ENCODE data around the gene ELOA. TPM values are rescaled to one million over a fixed set of nuclear protein-coding genes. Genes with fewer than 3 reads are reported as not detected.

ELOA gene
- total RNA-seq, result 10 to 100 TPM; 30.3 to 31.0 TPM
- 10 to 100 TPM; 11.8 to 14.0 TPM for polyA plus RNA-seq
- long read RNA-seq, donor 1, full-length matches to known transcripts, result 8 of 70 reads
- long read RNA-seq, donor 1, partial matches to known transcripts, result 48 of 70 reads
- long read RNA-seq, donor 1, other reads (novel, unspliced or antisense), result 14 of 70 reads
- long read RNA-seq, donor 2, full-length matches to known transcripts, result 8 of 16 reads
- long read RNA-seq, donor 2, partial matches to known transcripts, result 7 of 16 reads
- long read RNA-seq, donor 2, other reads (novel, unspliced or antisense), result 1 of 16 reads

DNA sequence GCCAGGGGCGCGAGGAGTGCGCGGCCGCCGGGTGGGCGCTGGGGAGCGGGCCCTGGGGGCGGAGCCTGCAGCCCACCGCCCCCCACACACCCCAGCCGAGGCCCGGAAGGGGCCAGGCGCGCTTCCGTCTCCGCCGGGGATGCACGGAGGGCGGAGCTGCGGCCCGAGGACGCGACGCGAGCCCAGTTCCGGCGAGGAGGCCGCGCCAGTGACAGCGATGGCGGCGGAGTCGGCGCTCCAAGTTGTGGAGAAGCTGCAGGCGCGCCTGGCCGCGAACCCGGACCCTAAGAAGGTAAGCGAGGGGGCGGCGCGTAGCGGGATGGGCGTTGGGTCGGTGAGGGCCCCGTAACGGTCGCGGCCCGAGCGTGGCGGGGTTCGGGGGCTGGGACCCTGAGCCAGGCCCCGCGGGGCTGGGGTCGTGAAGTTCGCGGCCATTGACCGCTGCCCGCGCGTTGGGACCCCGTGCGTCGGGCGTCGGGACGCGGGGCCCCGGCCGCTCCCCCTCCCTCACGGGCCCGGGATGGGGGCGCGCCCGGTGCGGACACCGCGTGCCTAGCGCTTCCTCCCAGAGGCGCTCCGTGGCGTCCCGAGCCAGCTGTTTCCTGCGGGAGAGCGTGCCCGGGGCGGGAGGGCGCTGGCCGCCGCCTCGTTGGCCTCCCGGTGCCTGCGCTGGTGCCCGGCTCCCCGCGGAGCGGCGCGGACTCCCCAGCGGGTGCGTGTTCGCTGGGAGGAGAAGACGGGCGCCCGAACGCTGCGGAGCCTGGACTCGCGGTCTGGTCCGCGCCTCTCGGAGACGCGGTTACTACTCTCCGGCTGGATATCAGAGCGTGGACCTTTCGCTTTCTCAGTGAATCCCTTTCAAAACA is at the start of gene ELOA:
TSS of gene ELOA (plus strand) at position 185 of the 866 bp plus-strand sequence. CDS start at position 218, 33 bp downstream.
- intact Hi-C loops (cut with DNase I), result loop anchor here in 1 of 2 donors (5.0 kb wide), 1 partner anchor 51 kb away; the partner anchor contains the start of gene RPL11
- Histone ChIP-seq H3K27ac (ENCODE audit: low read depth in 1 of 2, low read length in 2 of 2) (peak within 1 kb of the TSS; percentile 53 to 78), H3K36me3 (ENCODE audit: control insufficient read depth in 1 of 2, insufficient read depth in 2 of 2, low read length in 1 of 2) (no peaks in the 10 kb centered on the region), H3K4me3 (ENCODE audit: low read length in 2 of 2) (peak within 1 kb of the TSS; percentile 85 to 87), H3K4me1 (ENCODE audit: control insufficient read depth in 1 of 2, insufficient read depth in 2 of 2, low read length in 2 of 2) (peaks cover 2 to 3% of the 10 kb centered on the region in 2 donors), H3K9me3 (ENCODE audit: control insufficient read depth, low read length) (no peaks in the 10 kb centered on the region), H3K27me3 (ENCODE audit: control insufficient read depth in 1 of 2, insufficient read depth in 2 of 2, low read length in 1 of 2) (no peaks in the 10 kb centered on the region)
- ATAC-seq (ENCODE audit: low FRiP score) (peak; percentile 93), DNase-seq (peak; percentile 83 to 91)
- WGBS, 2 donors, result 0% methylated on average over 69 to 119 of the region's 119 CpGs

DNA sequence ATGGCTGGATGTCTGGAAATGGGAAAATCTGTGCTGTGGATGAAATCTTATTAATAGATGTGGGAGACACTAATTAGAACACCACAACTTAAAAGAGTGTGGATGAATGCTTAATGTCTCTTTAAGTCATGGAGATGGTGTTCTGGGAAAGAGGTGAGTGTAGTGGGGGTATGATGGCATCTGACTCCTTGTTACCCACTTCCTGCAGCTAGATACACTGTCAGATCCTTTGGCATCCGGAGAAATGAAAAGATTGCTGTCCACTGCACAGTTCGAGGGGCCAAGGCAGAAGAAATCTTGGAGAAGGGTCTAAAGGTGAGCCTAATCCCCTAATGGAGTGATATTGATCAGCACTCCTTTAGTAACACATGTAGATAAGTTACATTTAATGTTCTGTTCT is 49.7 kb upstream of the ELOA start:
- no peaks in the 10 kb centered on the region for H3K27me3 ChIP-seq (ENCODE audit: control insufficient read depth in 1 of 2, insufficient read depth in 2 of 2, low read length in 1 of 2)
- 76 to 80% methylated on average over 2 of the region's 2 CpGs for WGBS, 2 donors
- no peak overlapping the region for H3K4me3 ChIP-seq (ENCODE audit: low read length in 2 of 2)
- no peak overlapping the region for H3K27ac ChIP-seq (ENCODE audit: low read depth in 1 of 2, low read length in 2 of 2)
- H3K36me3 ChIP-seq (ENCODE audit: control insufficient read depth in 1 of 2, insufficient read depth in 2 of 2, low read length in 1 of 2), result peaks cover 0 to 3% of the 10 kb centered on the region in 2 donors
- H3K4me1 ChIP-seq (ENCODE audit: control insufficient read depth in 1 of 2, insufficient read depth in 2 of 2, low read length in 2 of 2), result peaks cover 0 to 3% of the 10 kb centered on the region in 2 donors
- H3K9me3 ChIP-seq (ENCODE audit: control insufficient read depth, low read length), result no peaks in the 10 kb centered on the region
- intact Hi-C loops (cut with DNase I), result loop anchor here in 1 of 2 donors (5.0 kb wide), 1 partner anchor 49 kb away; the partner anchor contains the start of gene ELOA
- DNase-seq (no peak), ATAC-seq (ENCODE audit: low FRiP score) (no peak)

DNA sequence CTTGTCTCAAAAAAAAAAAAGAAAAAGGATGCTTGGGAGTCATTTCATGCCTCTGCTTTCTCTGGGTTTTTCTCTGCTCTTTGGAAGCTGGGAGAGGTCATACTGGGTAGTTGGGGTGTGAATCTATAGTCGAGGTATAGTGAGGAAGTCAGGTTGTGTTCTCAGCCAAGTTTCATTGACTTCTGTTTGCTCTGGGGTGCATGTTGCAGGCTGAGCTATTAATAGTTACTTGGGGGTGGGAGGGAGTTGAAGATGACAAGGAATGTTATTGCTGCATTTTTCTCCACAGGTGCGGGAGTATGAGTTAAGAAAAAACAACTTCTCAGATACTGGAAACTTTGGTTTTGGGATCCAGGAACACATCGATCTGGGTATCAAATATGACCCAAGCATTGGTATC is 48.9 kb upstream of the ELOA start:
- DNase-seq (no peak), ATAC-seq (ENCODE audit: low FRiP score) (no peak)
- H3K27me3 ChIP-seq (ENCODE audit: control insufficient read depth in 1 of 2, insufficient read depth in 2 of 2, low read length in 1 of 2), result no peaks in the 10 kb centered on the region
- no peaks in the 10 kb centered on the region for H3K9me3 ChIP-seq (ENCODE audit: control insufficient read depth, low read length)
- H3K27ac ChIP-seq (ENCODE audit: low read depth in 1 of 2, low read length in 2 of 2), result no peak overlapping the region
- intact Hi-C loops (cut with DNase I), result loop anchor here in 1 of 2 donors (5.0 kb wide), 1 partner anchor 48 kb away; the partner anchor contains the start of gene ELOA
- WGBS, 2 donors, result 56% methylated on average over 3 of the region's 3 CpGs
- H3K4me3 ChIP-seq (ENCODE audit: low read length in 2 of 2), result no peak overlapping the region
- H3K36me3 ChIP-seq (ENCODE audit: control insufficient read depth in 1 of 2, insufficient read depth in 2 of 2, low read length in 1 of 2), result peaks cover 0 to 3% of the 10 kb centered on the region in 2 donors
- peaks cover 0 to 3% of the 10 kb centered on the region in 2 donors for H3K4me1 ChIP-seq (ENCODE audit: control insufficient read depth in 1 of 2, insufficient read depth in 2 of 2, low read length in 2 of 2)

- H3K36me3 ChIP-seq (ENCODE audit: control insufficient read depth in 1 of 2, insufficient read depth in 2 of 2, low read length in 1 of 2), result peaks cover 0 to 7% of the 10 kb centered on the region in 2 donors
These were observed 47.6 kb upstream of the ELOA start for GRCh38 chr1:23695667-23696066.

GRCh38 chr1:23696335-23696989 is 46.8 kb upstream of the ELOA start:
- intact Hi-C loops (cut with DNase I), result no loop called here
- peaks cover 0 to 3% of the 10 kb centered on the region in 2 donors for H3K4me1 ChIP-seq (ENCODE audit: control insufficient read depth in 1 of 2, insufficient read depth in 2 of 2, low read length in 2 of 2)
- ATAC-seq (ENCODE audit: low FRiP score) (no peak), DNase-seq (no peak)
- peaks cover 4 to 7% of the 10 kb centered on the region in 2 donors for H3K36me3 ChIP-seq (ENCODE audit: control insufficient read depth in 1 of 2, insufficient read depth in 2 of 2, low read length in 1 of 2)
- H3K4me3 ChIP-seq (ENCODE audit: low read length in 2 of 2), result no peak overlapping the region
- WGBS, 2 donors, result 51 to 58% methylated on average over 6 of the region's 6 CpGs
- no peaks in the 10 kb centered on the region for H3K27me3 ChIP-seq (ENCODE audit: control insufficient read depth in 1 of 2, insufficient read depth in 2 of 2, low read length in 1 of 2)
- no peak overlapping the region for H3K27ac ChIP-seq (ENCODE audit: low read depth in 1 of 2, low read length in 2 of 2)
- H3K9me3 ChIP-seq (ENCODE audit: control insufficient read depth, low read length), result no peaks in the 10 kb centered on the region

More at GRCh38 chr1:23695667-23696066, 47.6 kb upstream of the ELOA start:
- intact Hi-C loops (cut with DNase I), result no loop called here
- no peaks in the 10 kb centered on the region for H3K27me3 ChIP-seq (ENCODE audit: control insufficient read depth in 1 of 2, insufficient read depth in 2 of 2, low read length in 1 of 2)
- peaks cover 0 to 3% of the 10 kb centered on the region in 2 donors for H3K4me1 ChIP-seq (ENCODE audit: control insufficient read depth in 1 of 2, insufficient read depth in 2 of 2, low read length in 2 of 2)
- H3K9me3 ChIP-seq (ENCODE audit: control insufficient read depth, low read length), result no peaks in the 10 kb centered on the region
- ATAC-seq (ENCODE audit: low FRiP score) (no peak), DNase-seq (no peak)
- no peak overlapping the region for H3K4me3 ChIP-seq (ENCODE audit: low read length in 2 of 2)
- WGBS, 2 donors, result 96 to 99% methylated on average over 3 of the region's 3 CpGs
- no peak overlapping the region for H3K27ac ChIP-seq (ENCODE audit: low read depth in 1 of 2, low read length in 2 of 2)

GRCh38 chr1:23698466-23698865 is 44.8 kb upstream of the ELOA start:
- Histone ChIP-seq H3K4me1 (ENCODE audit: control insufficient read depth in 1 of 2, insufficient read depth in 2 of 2, low read length in 2 of 2) (no peaks in the 10 kb centered on the region), H3K27me3 (ENCODE audit: control insufficient read depth in 1 of 2, insufficient read depth in 2 of 2, low read length in 1 of 2) (no peaks in the 10 kb centered on the region), H3K27ac (ENCODE audit: low read depth in 1 of 2, low read length in 2 of 2) (no peak overlapping the region), H3K4me3 (ENCODE audit: low read length in 2 of 2) (no peak overlapping the region), H3K36me3 (ENCODE audit: control insufficient read depth in 1 of 2, insufficient read depth in 2 of 2, low read length in 1 of 2) (peaks cover 4 to 7% of the 10 kb centered on the region in 2 donors), H3K9me3 (ENCODE audit: control insufficient read depth, low read length) (no peaks in the 10 kb centered on the region)
- ATAC-seq (ENCODE audit: low FRiP score) (no peak), DNase-seq (no peak)
- 62 to 72% methylated on average over 5 of the region's 5 CpGs for WGBS, 2 donors
- intact Hi-C loops (cut with DNase I), result no loop called here

DNA sequence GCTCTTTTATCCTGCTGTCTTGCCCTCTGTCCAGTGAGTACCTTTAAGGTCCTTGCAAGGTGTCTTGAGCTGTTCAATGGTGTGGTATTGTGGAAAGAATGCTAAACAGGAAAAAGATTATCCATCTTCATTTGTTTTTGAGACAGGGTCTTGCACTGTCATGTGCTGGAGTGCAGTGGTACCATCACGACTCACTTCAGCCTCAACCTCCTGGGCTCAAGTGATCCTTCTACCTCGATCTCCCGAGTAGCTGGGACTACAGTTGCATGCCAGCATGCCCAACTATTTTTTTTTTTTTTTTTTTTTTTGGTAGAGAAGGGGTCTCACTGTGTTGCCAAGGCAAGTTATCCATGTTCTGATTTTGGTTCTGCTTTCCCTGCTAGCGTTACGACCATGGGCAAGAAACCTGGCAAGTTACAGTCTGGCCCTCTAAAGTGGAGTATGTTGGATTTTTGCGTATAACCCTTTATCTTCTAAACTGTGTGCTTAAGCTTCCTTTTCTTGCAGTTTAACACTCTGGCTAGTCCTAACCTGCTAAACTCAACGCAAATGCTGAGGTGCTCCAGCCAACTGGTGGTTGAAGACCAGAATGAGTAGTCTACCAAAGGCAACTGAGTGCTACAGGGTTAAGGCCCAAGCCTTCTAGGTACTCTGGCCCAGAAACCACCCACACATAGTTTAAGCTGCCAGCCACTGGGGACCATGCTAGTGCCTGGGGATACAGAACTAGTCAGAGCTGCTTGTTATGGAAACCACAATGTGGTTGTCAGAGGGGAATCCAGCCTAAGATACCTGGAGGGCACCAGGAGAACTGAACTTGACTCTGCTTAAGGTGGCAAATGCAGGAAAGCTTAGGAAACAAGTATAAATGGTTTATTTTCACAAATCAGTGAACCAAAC is 43.7 kb upstream of the ELOA start:
- peaks cover 4 to 7% of the 10 kb centered on the region in 2 donors for H3K36me3 ChIP-seq (ENCODE audit: control insufficient read depth in 1 of 2, insufficient read depth in 2 of 2, low read length in 1 of 2)
- ATAC-seq (ENCODE audit: low FRiP score) (no peak), DNase-seq (no peak)
- H3K27me3 ChIP-seq (ENCODE audit: control insufficient read depth in 1 of 2, insufficient read depth in 2 of 2, low read length in 1 of 2), result no peaks in the 10 kb centered on the region
- H3K4me3 ChIP-seq (ENCODE audit: low read length in 2 of 2), result no peak overlapping the region
- H3K4me1 ChIP-seq (ENCODE audit: control insufficient read depth in 1 of 2, insufficient read depth in 2 of 2, low read length in 2 of 2), result no peaks in the 10 kb centered on the region
- intact Hi-C loops (cut with DNase I), result no loop called here
- H3K9me3 ChIP-seq (ENCODE audit: control insufficient read depth, low read length), result no peaks in the 10 kb centered on the region
- no peak overlapping the region for H3K27ac ChIP-seq (ENCODE audit: low read depth in 1 of 2, low read length in 2 of 2)
- 63 to 67% methylated on average over 7 of the region's 7 CpGs for WGBS, 2 donors

Measured in aorta (tissue), 5 donors.